Astrocyte of the spinal cord (primary cell): ENCODE data around the gene NOB1.
"Not testable (repeated sequence)": the region's sequence is repeated elsewhere in the genome, so short reads cannot be mapped to it uniquely, and the experiment has no call there.

Source experiments
- DNase-seq: peaks from one replicate; pipeline ENCODE4 v3.0.0; 2011; ENCODE audit warnings: low read depth, low spot score
- H3K4me3 ChIP-seq: 2 replicates; pipeline ENCODE4 v1.5.1; 2011; ENCODE audit warnings: low read depth, mild to moderate bottlenecking, low read length, moderate library complexity
- in situ Hi-C: cut with HindIII; loops from 2 replicates; pipeline ENCODE4 v1.10.0; 2017; ENCODE audit warnings: low sequenced_read_pairs
- TF ChIP-seq, protein P1 (sequence below): IDR thresholded peaks from 2 replicates; pipeline ENCODE4 v1.5.1; 2012; ENCODE audit warnings: low read depth, mild to moderate bottlenecking, low read length, inconsistent platforms

NOB1 gene

DNA sequence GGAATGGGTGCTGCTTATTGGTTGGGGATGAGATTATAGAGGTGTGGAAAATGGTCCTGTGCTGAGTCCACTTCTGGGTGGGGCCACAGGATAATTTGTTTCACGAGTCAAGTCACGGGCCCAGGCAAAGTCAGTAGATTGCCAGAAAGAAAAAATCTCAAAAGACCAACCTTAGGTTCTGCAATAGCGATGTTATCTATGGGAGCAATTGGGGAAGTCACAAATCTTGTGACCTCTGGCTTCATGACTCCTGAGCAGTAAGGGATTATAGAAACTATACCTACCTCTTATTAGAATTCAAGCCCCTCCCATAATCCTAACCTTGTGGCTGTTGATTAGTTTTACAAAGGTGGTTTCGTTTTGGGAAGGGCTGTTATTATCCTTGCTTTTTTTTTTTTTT, 38.8 kb upstream of the NOB1 start:
- DNase-seq = no peak
- TF ChIP-seq, protein P1, sequence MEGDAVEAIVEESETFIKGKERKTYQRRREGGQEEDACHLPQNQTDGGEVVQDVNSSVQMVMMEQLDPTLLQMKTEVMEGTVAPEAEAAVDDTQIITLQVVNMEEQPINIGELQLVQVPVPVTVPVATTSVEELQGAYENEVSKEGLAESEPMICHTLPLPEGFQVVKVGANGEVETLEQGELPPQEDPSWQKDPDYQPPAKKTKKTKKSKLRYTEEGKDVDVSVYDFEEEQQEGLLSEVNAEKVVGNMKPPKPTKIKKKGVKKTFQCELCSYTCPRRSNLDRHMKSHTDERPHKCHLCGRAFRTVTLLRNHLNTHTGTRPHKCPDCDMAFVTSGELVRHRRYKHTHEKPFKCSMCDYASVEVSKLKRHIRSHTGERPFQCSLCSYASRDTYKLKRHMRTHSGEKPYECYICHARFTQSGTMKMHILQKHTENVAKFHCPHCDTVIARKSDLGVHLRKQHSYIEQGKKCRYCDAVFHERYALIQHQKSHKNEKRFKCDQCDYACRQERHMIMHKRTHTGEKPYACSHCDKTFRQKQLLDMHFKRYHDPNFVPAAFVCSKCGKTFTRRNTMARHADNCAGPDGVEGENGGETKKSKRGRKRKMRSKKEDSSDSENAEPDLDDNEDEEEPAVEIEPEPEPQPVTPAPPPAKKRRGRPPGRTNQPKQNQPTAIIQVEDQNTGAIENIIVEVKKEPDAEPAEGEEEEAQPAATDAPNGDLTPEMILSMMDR = no peak
- no peak overlapping the region for H3K4me3 ChIP-seq
- in situ Hi-C loops = no loop called here

DNA sequence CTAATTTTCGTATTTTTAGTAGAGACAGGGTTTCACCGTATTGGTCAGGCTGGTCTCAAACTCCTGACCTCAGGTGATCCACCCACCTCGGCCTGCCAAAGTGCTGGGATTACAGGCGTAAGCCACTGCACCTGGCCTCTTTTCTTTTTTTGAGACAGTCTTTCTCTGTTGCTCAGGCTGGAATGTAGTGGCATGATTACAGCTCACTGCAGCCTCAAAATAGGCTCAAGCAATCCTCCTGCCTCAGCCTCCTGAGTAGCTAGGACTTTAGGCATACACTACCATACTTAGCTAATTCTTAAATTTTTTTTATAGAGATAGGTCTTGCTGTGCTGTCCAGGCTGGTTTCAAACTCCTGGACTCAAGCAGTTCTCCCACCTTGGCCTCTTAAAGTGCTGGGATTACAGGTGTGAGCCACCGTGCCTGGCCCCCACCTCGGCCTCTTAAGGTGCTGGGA, 36.7 kb upstream of the NOB1 start:
- DNase-seq, in situ Hi-C loops, H3K4me3 ChIP-seq: not testable (repeated sequence)

DNA sequence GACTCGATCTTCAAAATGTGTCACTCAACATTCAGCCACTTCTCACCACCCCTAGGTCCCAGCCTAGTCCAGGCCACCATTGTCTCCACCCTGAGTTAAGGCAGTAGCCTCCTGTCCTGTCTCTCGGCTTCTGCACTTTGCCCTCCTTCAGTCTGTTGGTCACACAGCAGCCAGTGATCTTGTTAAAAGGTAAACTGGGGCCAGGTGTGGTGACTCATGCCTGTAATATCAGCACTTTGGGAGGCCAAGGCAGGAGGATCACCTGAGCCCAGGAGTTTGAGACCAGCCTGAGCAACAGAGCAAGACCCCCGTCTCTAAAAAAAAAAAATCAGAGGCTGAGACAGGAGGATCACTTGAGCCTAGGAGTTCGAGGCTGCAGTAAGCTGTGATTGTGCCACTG, 33.2 kb upstream of the NOB1 start:
- in situ Hi-C loops = no loop called here
- TF ChIP-seq, protein P1 = no peak
- no peak for DNase-seq

DNA sequence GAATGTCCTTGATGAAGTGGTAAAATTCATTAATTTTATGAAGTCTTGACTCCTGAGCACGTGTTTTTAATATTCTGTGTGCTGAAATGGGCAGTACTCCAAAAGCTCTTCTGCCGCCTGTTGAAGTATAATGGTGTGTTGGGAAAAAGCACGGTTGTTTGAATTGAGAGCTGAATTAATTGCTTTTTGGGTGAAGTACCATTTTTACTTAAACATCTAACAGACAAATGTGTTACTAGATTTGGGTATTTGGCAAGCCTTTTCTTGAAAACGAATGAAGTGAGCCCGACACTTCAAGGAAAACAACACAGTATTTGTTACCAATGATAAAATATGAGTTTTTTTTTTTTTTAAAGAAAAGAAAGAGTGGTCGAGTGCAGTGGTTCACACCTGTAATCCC, 29.9 kb upstream of the NOB1 start:
- DNase-seq = no peak
- in situ Hi-C loops = no loop called here
- TF ChIP-seq, protein P1 = no peak

More for the DNA sequence above, 33.2 kb upstream of the NOB1 start:
- H3K4me3 ChIP-seq = no peak overlapping the region

DNA sequence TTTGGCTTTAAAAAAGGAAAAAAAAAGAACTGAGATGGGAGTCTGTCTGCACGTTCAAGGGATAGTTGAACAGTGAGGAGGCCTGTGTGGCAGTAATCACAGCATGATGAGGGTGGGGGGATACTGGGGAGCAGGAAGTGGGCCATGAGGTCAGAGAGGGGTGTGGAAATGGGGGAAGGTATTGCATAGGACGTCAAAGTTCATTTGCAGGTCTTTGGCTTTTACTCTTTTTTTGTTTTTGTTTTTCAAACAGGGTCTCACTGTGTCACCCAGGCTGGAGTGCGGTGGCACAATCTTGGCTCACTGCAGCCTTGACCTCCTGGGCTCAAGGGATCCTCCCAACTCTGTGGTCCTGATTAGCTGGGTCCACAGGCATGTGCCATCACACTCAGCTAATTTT, 26.4 kb upstream of the NOB1 start:
- TF ChIP-seq, protein P1 = no peak
- no peak for DNase-seq
- in situ Hi-C loops = no loop called here
- H3K4me3 ChIP-seq = no peak overlapping the region

More for the DNA sequence above, 29.9 kb upstream of the NOB1 start:
- no peak overlapping the region for H3K4me3 ChIP-seq

DNA sequence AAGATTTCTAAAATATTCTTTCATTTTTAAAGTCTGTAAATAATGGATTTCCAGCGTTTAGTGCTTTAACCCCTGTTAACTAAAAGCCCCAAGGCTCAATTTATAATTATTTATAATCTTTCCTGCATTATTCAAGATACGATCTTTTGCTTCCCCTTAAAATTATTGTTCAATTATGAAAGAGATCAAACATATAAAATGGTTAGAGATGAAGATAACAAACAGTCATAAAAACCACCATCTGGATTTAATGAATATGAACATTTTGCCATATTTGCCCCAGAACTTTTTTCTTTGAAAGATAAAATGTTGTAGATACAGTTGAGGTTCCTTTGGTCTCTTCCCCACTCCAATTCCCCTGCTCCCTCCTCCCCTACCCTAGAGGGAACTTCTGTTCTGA, 25.0 kb upstream of the NOB1 start:
- TF ChIP-seq, protein P1 = no peak
- no peak overlapping the region for H3K4me3 ChIP-seq
- in situ Hi-C loops = no loop called here
- DNase-seq = no peak

DNA sequence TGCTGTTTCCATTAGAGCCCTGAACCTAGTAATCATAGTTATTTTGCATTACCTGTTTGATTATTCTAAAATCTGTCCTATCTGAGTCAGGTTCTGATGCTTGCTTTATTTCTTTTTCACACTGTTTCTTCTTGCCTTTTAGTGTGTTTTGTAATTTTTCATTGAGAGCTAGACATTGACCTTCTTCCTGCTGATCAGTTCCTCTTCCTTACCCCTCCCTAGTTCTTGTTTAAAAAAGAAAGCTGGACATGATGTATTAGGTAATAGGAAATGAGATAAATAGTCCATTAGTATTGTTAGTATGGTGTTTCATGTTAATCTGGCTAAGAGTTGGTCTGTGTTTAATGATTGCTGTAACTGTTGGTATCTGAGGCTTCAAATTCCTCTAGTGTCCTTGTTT, 20.8 kb upstream of the NOB1 start:
- in situ Hi-C loops = no loop called here
- TF ChIP-seq, protein P1 = no peak
- DNase-seq = no peak
- H3K4me3 ChIP-seq = no peak overlapping the region
